ENCODE data around the gene ELANE.

ELANE gene

GRCh38 chr19:852136-853013, at the start of gene ELANE:
Gene ELANE, plus strand, starts transcription at chr19:852303. Its CDS starts 26 bp downstream, at chr19:852329.
- no peak for DNase-seq (ENCODE audit: insufficient read length, low spot score)
- no peak for FAIRE-seq

GRCh38 chr19:802498-803098, 49.5 kb upstream of the ELANE start:
- DNase-seq (ENCODE audit: insufficient read length, low spot score) (no peak), FAIRE-seq (no peak)

- DNase-seq (ENCODE audit: insufficient read length, low spot score), result no peak
Measured at GRCh38 chr19:803099-803561, 49.0 kb upstream of the ELANE start.

GRCh38 chr19:803686-804418, 48.3 kb upstream of the ELANE start:
- DNase-seq (ENCODE audit: insufficient read length, low spot score) (no peak), FAIRE-seq (no peak)

More at GRCh38 chr19:803099-803561, 49.0 kb upstream of the ELANE start:
- FAIRE-seq, result no peak

- DNase-seq (ENCODE audit: insufficient read length, low spot score) (no peak), FAIRE-seq (no peak)
Measured at GRCh38 chr19:804419-805165, 47.5 kb upstream of the ELANE start.

GRCh38 chr19:805166-805551, 46.9 kb upstream of the ELANE start:
- no peak for DNase-seq (ENCODE audit: insufficient read length, low spot score)
- no peak for FAIRE-seq

GRCh38 chr19:805600-806550, 46.2 kb upstream of the ELANE start:
- no peak for DNase-seq (ENCODE audit: insufficient read length, low spot score)
- no peak for FAIRE-seq

GRCh38 chr19:806815-807421, 45.2 kb upstream of the ELANE start:
- no peak for FAIRE-seq
- no peak for DNase-seq (ENCODE audit: insufficient read length, low spot score)

- FAIRE-seq (no peak), DNase-seq (ENCODE audit: insufficient read length, low spot score) (no peak)
Measured at GRCh38 chr19:807627-808422, 44.3 kb upstream of the ELANE start.

GRCh38 chr19:808423-808775, 43.7 kb upstream of the ELANE start:
- DNase-seq (ENCODE audit: insufficient read length, low spot score) (no peak), FAIRE-seq (no peak)

GRCh38 chr19:810077-810855, 41.8 kb upstream of the ELANE start:
- FAIRE-seq, result no peak
- DNase-seq (ENCODE audit: insufficient read length, low spot score), result no peak

GRCh38 chr19:810883-811489, 41.1 kb upstream of the ELANE start:
- no peak for DNase-seq (ENCODE audit: insufficient read length, low spot score)
- FAIRE-seq, result no peak

GRCh38 chr19:811506-812048, 40.5 kb upstream of the ELANE start:
- DNase-seq (ENCODE audit: insufficient read length, low spot score), result no peak
- FAIRE-seq, result no peak

GRCh38 chr19:812049-812746, 39.9 kb upstream of the ELANE start:
- no peak for FAIRE-seq
- no peak for DNase-seq (ENCODE audit: insufficient read length, low spot score)

- DNase-seq (ENCODE audit: insufficient read length, low spot score) (no peak), FAIRE-seq (no peak)
Measured at GRCh38 chr19:812747-813218, 39.3 kb upstream of the ELANE start.
